ENCODE data around the gene EPHB3. TPM values are rescaled to one million over a fixed set of nuclear protein-coding genes. Genes with fewer than 3 reads are reported as not detected.
A peak's percentile ranks its signal among the peaks of the same experiment; 100 is the strongest.

The EPHB3 gene
- total and polyA plus RNA-seq, 2 of the 4 experiments (the other 2 are of a cell fraction) = 0.72 to 2.9 TPM

- TF ChIP-seq MXI1 (IDR thresholded peaks at IDR 0.05; ENCODE audit: borderline replicate concordance, low read depth, low read length) = no peak
Measured at GRCh38 chr3:184603151-184604030, 41.8 kb downstream of the EPHB3 start (continued).

GRCh38 chr3:184604039-184604601 is 42.5 kb downstream of the EPHB3 start:
- no peak for TF ChIP-seq NFE2L2 (IDR thresholded peaks at IDR 0.05; ENCODE audit: low read depth, low read length)
- TF ChIP-seq MXI1 (IDR thresholded peaks at IDR 0.05; ENCODE audit: borderline replicate concordance, low read depth, low read length) = no peak
- no peak for TF ChIP-seq FOS (IDR thresholded peaks at IDR 0.05; ENCODE audit: low read depth, low read length)
- TF ChIP-seq POLR2A (IDR thresholded peaks at IDR 0.05; ENCODE audit: low read depth, low read length) = no peak
- TF ChIP-seq RCOR1 (IDR thresholded peaks at IDR 0.05; ENCODE audit: insufficient replicate concordance, low read length) = no peak
- TF ChIP-seq MAZ (IDR thresholded peaks at IDR 0.05; ENCODE audit: borderline replicate concordance, low read depth, low read length) = no peak
- TF ChIP-seq SMC3 (IDR thresholded peaks at IDR 0.05; ENCODE audit: low read depth, low read length) = no peak
- TF ChIP-seq CTCF (conservative IDR thresholded peaks at IDR 0.05; ENCODE audit: low read depth, low read length) = no peak
- TF ChIP-seq RAD21 (IDR thresholded peaks at IDR 0.05; ENCODE audit: low read length) = no peak
- no peak for TF ChIP-seq CEBPB (IDR thresholded peaks at IDR 0.05; ENCODE audit: low read depth, low read length)
- TF ChIP-seq BHLHE40 (IDR thresholded peaks at IDR 0.05; ENCODE audit: low read depth, low read length) = no peak
- TF ChIP-seq RFX5 (IDR thresholded peaks at IDR 0.05; ENCODE audit: low read depth, low read length) = no peak
- Histone ChIP-seq H2AK9ac (replicated peaks; ENCODE audit: low read depth, low read length, poor library complexity) (no peak overlapping the region), H3K4me3 (ENCODE audit: insufficient read depth, low read depth, low read length) (peak overlapping the region; percentile 9; the same call in 1 of the 2 replicates), H2AK5ac (ENCODE audit: low read depth, low read length) (no peak overlapping the region), H3K36me3 (ENCODE audit: control insufficient read depth, insufficient read depth, low read length) (no peaks in the 10 kb centered on the region), H3K27ac (ENCODE audit: insufficient read depth, low read length) (no peak overlapping the region), H3K56ac (ENCODE audit: extremely low read depth, insufficient read depth, low read length) (no peak overlapping the region), H2BK15ac (ENCODE audit: low read depth, low read length) (no peak overlapping the region), H4K20me1 (ENCODE audit: insufficient read depth, low read length) (no peaks in the 10 kb centered on the region), H3K27me3 (ENCODE audit: control insufficient read depth, insufficient read depth, low read length) (peaks cover 66% of the 10 kb centered on the region), H2BK120ac (ENCODE audit: low read depth, low read length) (no peak overlapping the region), H3K9me1 (ENCODE audit: insufficient read depth, low read length) (peaks cover 2% of the 10 kb centered on the region; the same call in 1 of the 2 replicates), H4K8ac (ENCODE audit: low read depth in 2 of 2, low read length in 2 of 2) (no peak overlapping the region), H3K4me2 (ENCODE audit: low read depth, low read length) (peak overlapping the region; percentile 39; the same call in 1 of the 2 replicates), H2BK5ac (ENCODE audit: low read depth, low read length, poor library complexity, severe bottlenecking) (no peak overlapping the region), H3K14ac (replicated peaks; ENCODE audit: low read depth, low read length) (no peak overlapping the region), H3K9ac (ENCODE audit: low read depth, low read length) (no peak overlapping the region), H3K18ac (ENCODE audit: low read depth, low read length) (no peak overlapping the region), H4K5ac (ENCODE audit: low read depth, low read length) (no peak overlapping the region), H4K91ac (ENCODE audit: insufficient read depth, low read depth, low read length) (no peak overlapping the region), H3K4me1 (ENCODE audit: control insufficient read depth, insufficient read depth, low read length) (no peaks in the 10 kb centered on the region; the same call in 1 of the 2 replicates), H2AFZ (replicated peaks; ENCODE audit: low read length, poor library complexity) (peak overlapping the region; percentile 51), H3K79me1 (ENCODE audit: low read depth in 1 of 2, low read length in 2 of 2) (no peaks in the 10 kb centered on the region), H3K9me3 (ENCODE audit: control insufficient read depth, insufficient read depth, low read length) (peaks cover 3% of the 10 kb centered on the region; the same call in 1 of the 2 replicates), H2BK20ac (ENCODE audit: low read depth, low read length) (no peak overlapping the region), H3K4ac (ENCODE audit: low read depth, low read length) (no peak overlapping the region), H3K23ac (ENCODE audit: low read depth, low read length) (no peak overlapping the region)
- in situ Hi-C loops (cut with MboI; ENCODE audit: low sequenced_read_pairs) (no loop called here), intact Hi-C loops (cut with micrococcal nuclease) (loop anchor here (1.0 kb wide), 1 partner anchor 32 kb away; no protein-coding TSS in a partner anchor), dilution Hi-C loops (cut with HindIII; ENCODE audit: low sequenced_read_pairs, unreplicated experiment) (no loop called here)
- WGBS, 2 experiments (ENCODE audit: extremely low coverage in 2 of 2, insufficient read length in 1 of 2) = 7% methylated on average over 8 of the region's 56 CpGs; no CpG with 5 or more reads in 1 of the 2 experiments
- POLR2A ChIA-PET (ENCODE audit: unreplicated experiment) = no interaction called here
- ATAC-seq (ENCODE audit: low read depth) = peak; percentile 65
- no peak for DNase-seq
- CTCF ChIA-PET = no interaction called here
- no TSS peak for BruUV-seq (replicated peaks)
